GM19324 (cell line): ENCODE results near the gene TUBGCP6.
"Not testable (repeated sequence)": the region's sequence is repeated elsewhere in the genome, so short reads cannot be mapped to it uniquely, and the experiment has no call there.

Experiments used
- ATAC-seq: cut with Tn5 transposase; IDR thresholded peaks from one replicate; pipeline ENCODE4 v1.9.1; 2021; ENCODE audit warnings: mild to moderate bottlenecking, moderate library complexity; ENCODE audit not compliant: unreplicated experiment, low FRiP score

TUBGCP6 gene

GRCh38 chr22:50213263-50213662, 31.6 kb downstream of the TUBGCP6 start:
- no peak for ATAC-seq

- no peak for ATAC-seq
Observed at GRCh38 chr22:50211147-50211546, 33.7 kb downstream of the TUBGCP6 start.

DNA sequence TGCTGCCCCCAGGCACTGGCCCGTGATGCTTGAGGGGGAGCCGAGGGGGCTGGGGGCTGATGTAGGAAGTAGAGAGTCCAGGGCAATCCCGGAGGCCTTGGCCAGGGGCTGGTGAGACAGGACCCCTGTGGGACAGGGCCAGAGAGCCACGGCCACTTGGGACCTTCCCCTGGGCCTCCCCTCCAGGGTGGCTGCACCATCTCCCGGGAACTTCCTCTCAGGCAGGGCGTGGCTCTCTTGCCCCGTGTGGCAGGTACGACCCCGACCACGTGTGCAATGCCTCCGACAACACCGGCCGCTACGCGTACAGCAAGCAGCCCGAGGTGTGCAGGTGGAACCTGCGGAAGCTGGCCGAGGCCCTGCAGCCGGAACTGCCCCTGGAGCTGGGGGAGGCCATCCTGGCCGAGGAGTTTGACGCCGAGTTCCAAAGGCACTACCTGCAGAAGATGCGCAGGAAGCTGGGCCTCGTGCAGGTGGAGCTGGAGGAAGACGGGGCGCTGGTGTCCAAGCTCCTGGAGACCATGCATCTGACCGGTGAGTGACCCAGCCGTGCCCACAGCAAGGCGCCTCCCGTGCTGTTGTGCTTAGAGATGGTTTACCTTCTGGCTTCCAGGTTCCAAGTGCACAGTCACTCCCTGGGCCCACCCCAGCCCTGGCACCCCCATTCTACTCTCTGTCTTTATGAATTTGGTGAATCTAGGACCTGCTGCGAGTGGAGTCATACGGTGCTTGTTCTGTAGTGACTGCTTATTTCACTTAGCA, 34.3 kb downstream of the TUBGCP6 start:
- ATAC-seq = no peak

GRCh38 chr22:50209893-50210292, 34.9 kb downstream of the TUBGCP6 start:
- no peak for ATAC-seq

DNA sequence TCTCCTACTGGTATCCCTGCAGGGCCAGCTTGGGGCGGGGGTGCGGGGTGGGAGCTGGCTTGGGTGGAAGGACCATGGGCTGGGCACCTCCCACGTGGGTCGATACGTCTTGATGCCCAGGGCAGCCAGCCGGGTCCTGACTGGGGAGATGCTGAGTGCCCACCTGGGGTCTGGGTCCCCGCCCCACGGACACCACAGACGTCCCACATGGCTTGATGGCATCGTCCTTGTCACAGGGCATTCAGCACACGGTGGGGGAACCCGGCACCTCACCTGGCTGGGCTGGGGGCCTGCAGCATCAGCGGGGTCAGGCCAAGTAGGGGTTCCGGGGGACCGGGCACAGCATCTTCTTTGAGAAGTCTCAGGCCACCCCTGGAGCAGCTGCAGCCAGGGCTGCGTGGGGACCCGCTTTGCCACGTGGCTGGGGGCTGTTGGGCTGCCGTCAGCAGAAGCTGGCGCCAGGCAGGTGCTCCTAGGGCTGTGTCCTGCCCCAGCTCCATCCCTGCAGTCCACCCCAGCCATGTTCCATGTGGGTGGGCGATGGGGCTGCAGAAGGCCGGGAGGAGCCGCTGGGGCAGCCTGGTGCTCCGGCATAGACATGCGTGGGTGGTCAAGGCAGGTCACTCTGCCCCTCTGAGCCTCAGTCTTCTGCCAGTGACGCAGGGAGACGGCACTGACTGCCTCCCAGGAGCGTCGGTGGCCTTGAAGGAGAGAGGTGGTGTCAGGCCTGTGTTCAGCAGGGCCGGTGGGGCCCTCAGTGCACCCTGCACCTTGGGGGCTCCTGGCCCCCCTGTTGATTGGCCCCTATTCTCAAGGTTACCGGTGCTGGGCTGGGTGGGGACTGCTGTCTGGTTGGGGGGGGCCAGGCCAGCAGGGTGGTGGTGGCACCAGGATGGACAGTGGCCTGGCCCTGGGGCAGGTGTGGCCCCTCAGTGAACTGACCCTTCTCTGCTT, 35.6 kb downstream of the TUBGCP6 start:
- ATAC-seq = no peak

GRCh38 chr22:50208430-50208938, 36.3 kb downstream of the TUBGCP6 start:
- ATAC-seq = no peak

DNA sequence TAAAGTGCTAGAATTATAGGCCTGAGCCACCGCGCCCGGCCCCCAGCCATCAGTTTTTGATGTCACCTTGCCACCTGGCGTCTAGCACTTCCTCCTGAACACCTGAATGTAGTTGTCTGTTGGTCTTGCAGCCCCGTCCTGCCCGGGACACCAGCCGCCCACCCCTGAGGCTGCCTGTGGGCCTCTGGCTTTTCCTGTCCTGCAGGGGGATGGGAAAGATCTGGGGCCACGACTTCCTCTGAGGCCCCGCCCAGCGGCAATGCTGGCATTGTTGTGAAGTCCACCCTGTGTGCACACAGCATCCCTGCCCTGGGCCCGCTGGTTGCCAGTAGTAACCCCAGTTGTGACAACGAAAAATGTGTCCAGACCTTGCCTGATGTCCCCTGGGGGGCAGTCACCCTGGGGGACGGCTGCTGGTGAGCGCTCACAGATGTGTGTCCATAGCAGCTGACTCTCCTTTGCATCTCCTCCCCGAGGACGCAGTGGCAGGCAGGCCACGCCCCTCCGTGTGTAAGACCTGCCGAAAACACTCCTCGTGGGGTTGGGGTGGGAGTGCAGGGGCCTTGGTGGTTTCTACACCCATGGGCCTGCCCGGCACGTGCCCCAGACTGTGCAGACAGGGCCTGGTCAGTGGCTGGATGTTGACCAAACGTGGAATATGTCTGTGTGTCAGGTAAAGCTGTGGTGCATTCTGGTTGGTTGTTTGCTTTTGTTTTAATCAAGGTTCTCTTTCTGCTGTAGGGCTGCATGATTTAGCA, 37.3 kb downstream of the TUBGCP6 start:
- no peak for ATAC-seq

DNA sequence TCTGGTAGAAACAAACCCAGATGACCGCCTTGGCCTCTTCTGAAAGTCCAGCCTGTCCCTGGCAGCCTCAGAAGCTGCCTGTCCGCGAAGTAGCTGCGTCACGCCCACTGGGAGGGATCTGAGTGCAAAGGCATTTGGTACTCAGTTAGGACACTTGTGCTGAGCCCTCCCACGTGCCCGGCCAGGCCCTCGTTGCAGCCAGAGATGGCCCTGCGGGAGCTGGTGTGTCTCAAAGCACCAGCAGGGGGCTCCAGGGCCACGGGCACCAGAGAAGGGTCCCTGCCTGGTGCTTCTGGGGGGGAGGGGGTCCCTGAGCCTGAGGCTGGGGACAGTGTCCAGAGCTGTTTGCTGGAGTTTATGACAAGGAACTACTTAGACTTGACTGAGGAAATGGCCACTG, 38.2 kb downstream of the TUBGCP6 start:
- no peak for ATAC-seq

- no peak for ATAC-seq
Observed at GRCh38 chr22:50205781-50206569, 38.8 kb downstream of the TUBGCP6 start.

DNA sequence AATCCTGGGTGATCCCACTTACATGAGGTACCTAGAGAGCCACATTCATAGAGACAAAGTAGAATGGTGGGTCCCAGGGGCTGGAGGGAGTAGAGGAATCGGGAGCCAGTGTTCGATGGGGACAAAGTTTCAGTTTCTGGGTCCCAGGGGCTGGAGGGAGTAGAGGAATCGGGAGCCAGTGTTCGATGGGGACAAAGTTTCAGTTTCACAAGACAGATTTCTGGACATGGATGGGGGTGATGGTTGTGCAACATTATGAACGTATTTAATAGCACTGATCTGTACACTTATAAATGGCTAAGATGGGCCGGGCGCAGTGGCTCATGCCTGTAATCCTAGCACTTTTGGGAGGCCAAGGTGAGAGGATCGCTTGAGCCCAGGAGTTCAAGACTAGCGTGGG, 39.8 kb downstream of the TUBGCP6 start:
- ATAC-seq = not testable (repeated sequence)

DNA sequence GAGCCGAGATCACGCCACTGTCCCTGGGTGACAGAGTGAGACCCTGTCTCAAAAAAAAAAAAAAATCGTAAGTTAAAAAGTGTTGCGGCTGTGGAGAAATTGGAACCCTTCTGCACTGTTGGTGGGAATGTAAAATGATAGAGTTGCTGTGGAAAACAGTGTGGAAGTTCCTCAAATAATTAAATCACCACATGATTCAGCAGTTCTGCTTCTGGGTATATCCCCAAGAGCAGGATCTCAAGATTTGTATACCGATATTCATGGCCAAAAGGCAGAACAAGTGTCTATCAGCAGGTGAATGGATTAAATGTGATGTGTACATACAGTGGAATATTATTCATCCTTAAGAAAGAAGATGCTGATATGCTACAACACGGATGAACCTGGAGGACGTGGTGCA, 40.3 kb downstream of the TUBGCP6 start:
- no peak for ATAC-seq

- no peak for ATAC-seq
Observed at GRCh38 chr22:50203288-50203687, 41.5 kb downstream of the TUBGCP6 start.

DNA sequence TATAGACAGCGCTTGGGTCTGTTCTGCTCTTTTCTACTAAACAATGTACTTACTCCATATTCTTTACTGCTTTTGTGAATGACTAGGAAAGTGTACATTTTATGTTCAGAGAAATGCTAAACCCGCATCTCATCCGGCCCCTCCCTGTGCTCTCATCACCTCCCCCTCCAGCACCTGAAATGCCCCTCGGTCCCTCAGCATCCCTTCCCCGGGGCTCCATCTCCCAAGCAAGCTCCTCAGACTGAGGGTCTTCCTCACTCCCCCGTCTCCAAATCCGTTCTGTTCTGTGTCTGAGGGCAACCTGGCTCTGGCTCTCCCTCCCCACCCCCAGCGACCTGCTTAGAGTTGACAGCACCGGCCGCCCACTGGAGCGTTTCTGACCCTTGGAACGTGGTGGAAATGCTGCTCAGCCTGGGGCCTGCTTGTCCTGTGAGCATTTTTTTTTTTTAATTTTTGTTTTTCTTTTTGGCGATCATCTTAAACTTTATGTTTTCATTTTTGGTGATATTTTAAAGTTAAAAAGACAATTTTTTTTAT, 42.6 kb downstream of the TUBGCP6 start:
- no peak for ATAC-seq

GRCh38 chr22:50201191-50202129, 43.4 kb downstream of the TUBGCP6 start:
- peak; percentile 32 for ATAC-seq

GRCh38 chr22:50200461-50201190, 44.2 kb downstream of the TUBGCP6 start, which contains the start of gene SELENOO:
Gene SELENOO, plus strand, starts transcription at chr22:50201011. Its CDS starts 26 bp downstream, at chr22:50201037.
- ATAC-seq = peak; percentile 74

GRCh38 chr22:50199829-50200460, 44.9 kb downstream of the TUBGCP6 start:
- ATAC-seq = no peak

DNA sequence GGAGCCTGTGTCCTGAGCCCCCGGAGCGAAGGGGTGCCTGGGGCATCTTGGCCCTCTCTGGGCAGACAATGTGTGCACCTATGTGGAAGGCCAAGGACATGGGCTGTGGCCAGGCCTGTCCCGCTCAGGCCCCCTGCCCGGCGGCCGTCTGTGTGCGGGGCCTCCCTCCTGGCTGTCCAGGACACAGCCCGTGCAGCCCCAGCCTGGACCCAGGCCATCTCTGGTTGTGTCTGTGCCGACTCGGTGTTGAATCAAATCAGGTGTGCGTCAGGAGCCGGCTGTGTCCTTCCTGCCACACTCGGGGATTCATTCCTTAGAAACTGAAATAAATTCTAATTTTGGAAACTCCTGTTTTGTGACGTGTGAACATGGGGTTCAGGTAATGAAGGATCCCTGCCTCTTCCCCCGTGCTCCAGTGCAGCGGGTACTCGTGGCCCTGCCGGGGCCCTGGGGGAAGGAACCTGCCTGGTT, 45.5 kb downstream of the TUBGCP6 start:
- no peak for ATAC-seq
